Activated B cell treated with CpG ODN at 0.5 μM for 24 hours (primary cell): ENCODE results near the gene GFRA1. TPM values are rescaled to one million over a fixed set of nuclear protein-coding genes. Genes with fewer than 3 reads are reported as not detected.

Experiments used
- ATAC-seq: fragments of 200-7000 bp; cut with Tn5 transposase; one replicate; pipeline ENCODE4 v1.10.0; 2021; ENCODE audit warnings: low read depth, mild to moderate bottlenecking, moderate library complexity
- CTCF ChIA-PET: fragments of 350-600 bp; sonication (Branson Sonifier 250); formaldehyde crosslinking; loops from one replicate; lab custom pipeline; 2021; ENCODE audit warnings: antibody characterized with exemption; lab: Charles Lee
- POLR2A ChIA-PET: fragments of 350-600 bp; sonication (Branson Sonifier 250); formaldehyde crosslinking; loops from one replicate; lab custom pipeline; 2021; ENCODE audit warnings: antibody characterized with exemption; lab: Charles Lee
- DNase-seq: peaks from one replicate; pipeline ENCODE4 v3.0.0; 2022
- H3K27ac Mint-ChIP-seq: one replicate; pipeline ENCODE4 v1.8.0; 2020; ENCODE audit warnings: mixed read lengths
- H3K27me3 Mint-ChIP-seq: one replicate; pipeline ENCODE4 v1.8.0; 2021; ENCODE audit warnings: mixed read lengths
- H3K36me3 Mint-ChIP-seq: one replicate; pipeline ENCODE4 v1.8.0; 2021; ENCODE audit warnings: low read depth, mixed read lengths
- H3K4me1 Mint-ChIP-seq: one replicate; pipeline ENCODE4 v1.8.0; 2021; ENCODE audit warnings: mixed read lengths
- H3K4me3 Mint-ChIP-seq: one replicate; pipeline ENCODE4 v1.8.0; 2020; ENCODE audit warnings: mild to moderate bottlenecking, mixed read lengths
- H3K9me3 Mint-ChIP-seq: one replicate; pipeline ENCODE4 v1.8.0; 2020; ENCODE audit warnings: mixed read lengths
- intact Hi-C: fragments of 100-400 bp; cut with micrococcal nuclease; formaldehyde crosslinking; loops from one replicate; pipeline ENCODE4 v1.15.1; 2024
- total RNA-seq: library from RNA; stranded (reverse); gene quantifications from 2 replicates; pipeline ENCODE4 v1.2.3, GENCODE V29; 2022
- TF ChIP-seq, protein P1 (sequence below): fragments of 200-600 bp; IDR thresholded peaks from one replicate; pipeline ENCODE4 v1.8.0; 2022; ENCODE audit warnings: antibody characterized with exemption, mild to moderate bottlenecking

Gene GFRA1
- total RNA-seq, 1 donor from 2014 or later, result not detected

DNA sequence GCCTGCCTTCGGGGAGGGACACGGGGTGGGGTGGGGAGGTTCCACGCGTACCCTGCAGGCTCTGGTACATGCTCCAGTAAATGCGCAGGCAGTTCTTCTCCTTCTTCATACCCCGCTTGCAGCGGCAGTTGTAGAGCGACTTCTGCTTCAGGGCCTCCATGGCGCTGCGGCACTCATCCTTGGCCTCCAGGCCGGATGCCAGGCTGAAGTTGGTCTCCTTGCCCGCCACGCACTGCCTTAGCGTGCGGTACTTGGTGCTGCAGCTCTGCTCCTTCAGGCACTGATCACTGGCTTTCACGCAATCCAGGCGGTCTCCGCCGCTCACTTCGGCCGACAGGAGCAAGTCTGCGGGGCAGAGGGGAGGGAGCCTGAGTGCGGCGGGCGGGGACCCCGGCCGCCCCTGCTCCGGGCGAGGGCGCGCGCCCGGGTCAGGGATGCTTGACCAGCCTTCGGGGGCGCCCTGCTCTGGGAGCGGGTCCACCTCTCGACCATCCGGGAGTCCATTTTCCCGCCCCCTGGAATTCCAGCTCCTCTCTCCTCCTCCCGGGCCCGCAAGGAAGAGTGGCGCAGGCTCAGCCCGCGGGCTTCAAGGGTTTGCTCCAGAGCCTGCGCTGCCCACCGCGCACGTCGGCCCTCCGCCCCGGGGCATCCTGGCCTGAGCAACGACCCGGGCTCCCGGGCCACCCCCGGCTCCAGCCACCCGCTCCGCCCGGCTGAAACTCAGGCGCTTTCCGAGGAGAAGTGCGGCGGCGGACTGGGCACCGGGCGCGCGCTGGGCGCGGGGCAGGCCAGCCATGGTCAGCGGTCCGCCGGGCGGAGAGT lies 2.0 kb downstream of the GFRA1 start:
- no peak overlapping the region for H3K27ac Mint-ChIP-seq
- no peaks in the 10 kb centered on the region for H3K9me3 Mint-ChIP-seq
- no peak overlapping the region for H3K4me3 Mint-ChIP-seq
- ChIA-PET CTCF (no interaction called here), POLR2A (no interaction called here)
- ATAC-seq, result no peak
- DNase-seq, result no peak
- no peaks in the 10 kb centered on the region for H3K36me3 Mint-ChIP-seq
- H3K27me3 Mint-ChIP-seq, result peaks cover 43% of the 10 kb centered on the region
- TF ChIP-seq, protein P1, sequence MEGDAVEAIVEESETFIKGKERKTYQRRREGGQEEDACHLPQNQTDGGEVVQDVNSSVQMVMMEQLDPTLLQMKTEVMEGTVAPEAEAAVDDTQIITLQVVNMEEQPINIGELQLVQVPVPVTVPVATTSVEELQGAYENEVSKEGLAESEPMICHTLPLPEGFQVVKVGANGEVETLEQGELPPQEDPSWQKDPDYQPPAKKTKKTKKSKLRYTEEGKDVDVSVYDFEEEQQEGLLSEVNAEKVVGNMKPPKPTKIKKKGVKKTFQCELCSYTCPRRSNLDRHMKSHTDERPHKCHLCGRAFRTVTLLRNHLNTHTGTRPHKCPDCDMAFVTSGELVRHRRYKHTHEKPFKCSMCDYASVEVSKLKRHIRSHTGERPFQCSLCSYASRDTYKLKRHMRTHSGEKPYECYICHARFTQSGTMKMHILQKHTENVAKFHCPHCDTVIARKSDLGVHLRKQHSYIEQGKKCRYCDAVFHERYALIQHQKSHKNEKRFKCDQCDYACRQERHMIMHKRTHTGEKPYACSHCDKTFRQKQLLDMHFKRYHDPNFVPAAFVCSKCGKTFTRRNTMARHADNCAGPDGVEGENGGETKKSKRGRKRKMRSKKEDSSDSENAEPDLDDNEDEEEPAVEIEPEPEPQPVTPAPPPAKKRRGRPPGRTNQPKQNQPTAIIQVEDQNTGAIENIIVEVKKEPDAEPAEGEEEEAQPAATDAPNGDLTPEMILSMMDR, result no peak
- intact Hi-C loops, result no loop called here
- peaks cover 9% of the 10 kb centered on the region for H3K4me1 Mint-ChIP-seq

DNA sequence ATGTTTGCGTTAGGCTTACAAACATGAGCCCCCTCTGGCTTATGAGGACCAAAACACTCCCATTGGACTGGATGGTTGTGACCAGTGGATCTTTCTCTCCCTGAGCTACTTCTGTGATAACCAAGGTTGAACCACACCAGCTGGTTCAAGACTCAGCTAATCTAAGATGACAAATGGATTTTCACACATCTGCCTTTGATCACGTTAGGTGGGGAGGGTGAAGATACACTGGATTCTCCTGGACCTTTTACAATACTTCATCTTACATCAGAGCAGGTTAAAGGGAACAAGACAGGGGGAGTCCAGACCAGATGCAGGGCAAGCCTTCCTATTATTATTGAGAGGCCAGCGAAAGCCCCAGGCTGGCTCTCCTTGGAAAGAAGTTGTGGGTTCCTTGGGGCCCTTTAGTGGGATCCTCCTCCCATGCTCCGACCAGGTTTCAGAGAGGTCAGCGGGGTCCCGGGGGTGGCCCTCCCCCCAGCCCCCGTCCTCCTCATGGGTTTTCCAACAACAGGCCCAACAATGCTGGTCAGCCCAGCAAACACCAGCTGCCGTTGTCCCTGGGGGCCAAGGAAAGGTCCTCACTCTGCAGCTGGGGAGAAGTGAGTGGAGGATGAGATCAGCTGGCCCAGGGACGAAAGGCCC lies 2.8 kb downstream of the GFRA1 start:
- no peaks in the 10 kb centered on the region for H3K9me3 Mint-ChIP-seq
- peaks cover 41% of the 10 kb centered on the region for H3K27me3 Mint-ChIP-seq
- H3K4me3 Mint-ChIP-seq, result no peak overlapping the region
- DNase-seq (no peak), ATAC-seq (no peak)
- ChIA-PET POLR2A (no interaction called here), CTCF (no interaction called here)
- no peak overlapping the region for H3K27ac Mint-ChIP-seq
- intact Hi-C loops, result no loop called here
- no peaks in the 10 kb centered on the region for H3K36me3 Mint-ChIP-seq
- TF ChIP-seq, protein P1, result no peak
- peaks cover 9% of the 10 kb centered on the region for H3K4me1 Mint-ChIP-seq

DNA sequence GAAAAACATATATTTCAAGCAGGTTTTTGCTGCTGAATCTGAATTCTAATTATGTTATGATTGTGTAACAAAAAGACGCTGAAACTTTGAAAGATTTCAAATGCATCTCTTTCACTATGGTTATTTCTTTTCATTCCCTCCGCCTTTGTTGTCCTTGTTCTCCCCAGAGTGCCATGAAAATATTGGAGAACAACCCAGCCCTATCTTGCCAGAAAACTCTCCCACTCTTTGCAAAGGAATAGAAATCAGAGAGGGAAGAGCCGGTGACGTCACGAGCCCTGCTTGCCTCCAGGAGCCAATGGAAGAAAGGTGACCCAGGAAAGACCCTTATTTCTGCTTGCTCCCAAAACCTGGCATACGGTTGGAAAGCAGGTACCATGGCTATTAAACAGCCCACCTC lies 3.4 kb downstream of the GFRA1 start:
- H3K9me3 Mint-ChIP-seq, result no peaks in the 10 kb centered on the region
- POLR2A ChIA-PET, result no interaction called here
- H3K4me3 Mint-ChIP-seq, result no peak overlapping the region
- DNase-seq (no peak), ATAC-seq (no peak)
- TF ChIP-seq, protein P1, result no peak
- no peaks in the 10 kb centered on the region for H3K36me3 Mint-ChIP-seq
- no peak overlapping the region for H3K27ac Mint-ChIP-seq
- intact Hi-C loops, result no loop called here
- H3K4me1 Mint-ChIP-seq, result peaks cover 9% of the 10 kb centered on the region
- CTCF ChIA-PET, result no interaction called here
- peaks cover 35% of the 10 kb centered on the region for H3K27me3 Mint-ChIP-seq

DNA sequence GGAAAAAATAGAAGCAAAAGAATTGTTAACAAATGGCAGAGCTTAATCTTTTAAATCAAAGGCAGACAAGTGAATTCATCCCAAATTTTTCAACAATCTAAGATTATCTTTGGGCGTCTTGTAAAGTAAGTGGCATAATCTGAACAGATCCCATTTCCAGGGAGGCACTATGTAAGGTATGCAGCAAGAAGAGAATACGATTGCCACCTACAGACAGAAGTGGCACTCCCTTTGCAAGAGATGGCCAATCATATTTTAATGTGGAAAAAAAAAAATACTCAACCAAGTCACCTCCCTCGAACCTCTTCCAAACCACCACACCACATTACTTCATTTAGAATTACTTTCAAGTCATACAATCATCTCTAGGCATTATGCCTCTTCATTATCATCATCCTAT lies 4.0 kb downstream of the GFRA1 start:
- Mint-ChIP-seq H3K27ac (no peak overlapping the region), H3K4me3 (no peak overlapping the region), H3K4me1 (peaks cover 9% of the 10 kb centered on the region), H3K36me3 (no peaks in the 10 kb centered on the region), H3K9me3 (no peaks in the 10 kb centered on the region), H3K27me3 (peaks cover 29% of the 10 kb centered on the region)
- DNase-seq (no peak), ATAC-seq (no peak)
- CTCF ChIA-PET, result no interaction called here
- TF ChIP-seq, protein P1, result no peak
- POLR2A ChIA-PET, result no interaction called here
- intact Hi-C loops, result no loop called here

DNA sequence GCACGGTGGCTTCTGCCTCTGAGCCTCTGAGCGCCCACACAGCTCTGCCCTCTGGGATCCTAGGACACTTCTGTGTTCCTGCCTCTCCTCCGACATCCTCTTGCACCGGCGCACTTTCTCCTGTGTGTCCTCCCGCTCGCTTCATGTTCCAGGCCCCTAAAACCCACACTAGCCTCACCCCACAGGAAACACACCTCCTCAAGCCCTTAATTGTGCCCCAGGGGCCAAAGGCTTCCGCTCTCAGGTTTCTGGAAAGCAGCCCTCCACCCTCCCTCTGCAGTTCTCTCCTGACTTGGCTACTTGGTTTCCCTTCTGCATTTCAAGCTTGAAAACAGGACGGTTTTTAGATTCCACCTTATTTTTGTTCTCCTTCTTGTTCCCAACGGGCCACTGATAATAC lies 7.3 kb downstream of the GFRA1 start:
- Mint-ChIP-seq H3K4me3 (no peak overlapping the region), H3K27me3 (peaks cover 23% of the 10 kb centered on the region), H3K36me3 (no peaks in the 10 kb centered on the region), H3K9me3 (no peaks in the 10 kb centered on the region), H3K4me1 (no peaks in the 10 kb centered on the region), H3K27ac (no peak overlapping the region)
- TF ChIP-seq, protein P1, result no peak
- POLR2A ChIA-PET, result no interaction called here
- no peak for DNase-seq
- CTCF ChIA-PET, result no interaction called here
- intact Hi-C loops, result no loop called here
- ATAC-seq, result no peak
